Measurements from ENCODE around the gene UBE2E1. TPM values are rescaled to one million over a fixed set of nuclear protein-coding genes. Genes with fewer than 3 reads are reported as not detected.

UBE2E1 gene
- total and polyA plus RNA-seq, 2 experiments from 2014 or later: 39.9 to 120 TPM

DNA sequence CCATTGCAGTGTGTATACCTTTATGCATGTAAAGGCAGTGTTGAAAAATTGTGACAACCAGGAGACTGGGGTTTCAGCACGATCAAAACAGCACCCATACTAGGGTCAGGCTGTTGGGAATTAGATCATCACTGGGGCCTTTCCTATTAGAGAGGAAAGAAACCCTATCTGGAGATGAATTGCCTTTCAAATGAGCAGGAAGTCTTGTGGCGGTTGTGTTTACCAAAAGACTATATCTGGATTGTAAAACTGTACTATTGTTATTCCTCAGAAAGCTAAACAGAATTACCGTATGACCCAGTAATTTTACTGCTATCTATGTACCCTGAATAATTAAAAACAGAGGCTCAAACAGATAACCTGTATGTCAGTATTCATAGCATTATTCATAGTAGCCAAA is 10.1 kb downstream of the UBE2E1 start:
- Mint-ChIP-seq H3K9me3 (no peaks in the 10 kb centered on the region), H3K4me1 (peaks cover 53% of the 10 kb centered on the region), H3K27me3 (ENCODE audit: insufficient read depth, low read depth, poor library complexity) (peaks cover 2% of the 10 kb centered on the region), H3K36me3 (ENCODE audit: low read depth) (peaks cover 43% of the 10 kb centered on the region), H3K4me3 (no peak overlapping the region), H3K27ac (no peak overlapping the region)
- TF ChIP-seq EZH2phosphoT487 (IDR thresholded peaks at IDR 0.05; ENCODE audit: unreplicated experiment): no peak
- no peak for TF ChIP-seq CREB1 (CRISPR knock-in tag; IDR thresholded peaks at IDR 0.05; ENCODE audit: low read depth)
- no peak for TF ChIP-seq STAT1 (IDR thresholded peaks at IDR 0.05; ENCODE audit: unreplicated experiment)
- TF ChIP-seq ZNF114 (CRISPR knock-in tag; IDR thresholded peaks at IDR 0.05): no peak
- TF ChIP-seq JUNB (IDR thresholded peaks at IDR 0.05; ENCODE audit: unreplicated experiment): no peak
- no peak for TF ChIP-seq ZNF331 (CRISPR knock-in tag; IDR thresholded peaks at IDR 0.05; ENCODE audit: low read depth)
- no peak for TF ChIP-seq ZNF462 (CRISPR knock-in tag; IDR thresholded peaks at IDR 0.05)
- no peak for TF ChIP-seq POLR2AphosphoS5 (IDR thresholded peaks at IDR 0.05; ENCODE audit: low read depth)
- no peak for TF ChIP-seq NANOG (IDR thresholded peaks at IDR 0.05; ENCODE audit: borderline replicate concordance)
- TF ChIP-seq ETS1 (IDR thresholded peaks at IDR 0.05): no peak
- Histone ChIP-seq H3K36me3 (ENCODE audit: insufficient read depth) (no peaks in the 10 kb centered on the region), H3K27ac (ENCODE audit: low read depth) (no peak overlapping the region), H4K20me1 (replicated peaks; ENCODE audit: insufficient read depth) (peaks cover 43% of the 10 kb centered on the region), H3K4me2 (no peak overlapping the region), H3K27me3 (ENCODE audit: insufficient read depth) (no peaks in the 10 kb centered on the region), H2AFZ (no peak overlapping the region), H3K79me2 (replicated peaks; ENCODE audit: insufficient read depth) (peaks cover 100% of the 10 kb centered on the region), H3F3A (replicated peaks; ENCODE audit: low read depth) (no peaks in the 10 kb centered on the region), H3K9me2 (ENCODE audit: insufficient read depth) (no peaks in the 10 kb centered on the region), H3K4me1 (ENCODE audit: insufficient read depth) (peaks cover 24% of the 10 kb centered on the region), H3K4me3 (no peak overlapping the region)
- DNase-seq (ENCODE audit: low spot score) (no peak), ATAC-seq (no peak)

Data from GM23338 (cell line).